Measurements from ENCODE around the gene SP140L.
"Not testable (repeated sequence)": the region's sequence is repeated elsewhere in the genome, so short reads cannot be mapped to it uniquely, and the experiment has no call there.

SP140L gene

DNA sequence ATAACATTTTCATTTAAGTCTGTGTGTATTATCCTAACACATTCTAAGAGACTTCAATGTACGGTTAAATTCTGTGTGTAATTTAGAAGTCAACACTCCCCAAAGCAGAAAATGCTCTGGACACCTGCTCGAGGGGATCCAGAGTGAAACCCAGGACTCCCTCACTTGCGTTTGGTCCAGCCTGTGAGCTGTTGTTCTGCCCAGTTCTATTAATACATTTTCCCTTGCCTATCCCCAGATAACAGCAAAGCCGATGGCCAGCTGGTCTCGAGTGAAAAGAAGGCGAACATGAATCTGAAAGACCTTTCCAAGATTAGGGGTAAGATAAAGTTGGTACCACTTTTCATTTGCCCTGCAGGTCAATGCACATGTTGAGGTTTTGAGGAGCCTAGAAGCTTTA, 58.0 kb downstream of the SP140L start:
- no peak for DNase-seq

DNA sequence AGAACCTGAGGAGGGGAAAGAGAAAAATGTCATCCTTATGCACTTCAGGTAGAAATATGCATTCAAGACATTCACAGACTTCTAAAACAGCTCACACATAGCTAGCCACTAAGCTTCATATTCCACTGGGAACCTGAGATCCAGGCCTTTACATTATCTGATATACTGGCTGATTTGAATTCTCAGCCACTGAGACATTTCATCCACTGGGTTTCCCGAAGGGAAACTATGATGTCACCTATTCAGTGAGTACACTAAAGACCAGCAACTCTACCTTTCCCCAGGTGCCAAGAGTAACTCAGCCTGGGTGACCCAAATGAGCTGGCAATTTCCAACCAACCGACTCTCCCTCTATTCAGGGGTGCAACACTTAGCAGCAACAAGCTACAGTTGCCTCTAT, 67.3 kb downstream of the SP140L start:
- DNase-seq: no peak

DNA sequence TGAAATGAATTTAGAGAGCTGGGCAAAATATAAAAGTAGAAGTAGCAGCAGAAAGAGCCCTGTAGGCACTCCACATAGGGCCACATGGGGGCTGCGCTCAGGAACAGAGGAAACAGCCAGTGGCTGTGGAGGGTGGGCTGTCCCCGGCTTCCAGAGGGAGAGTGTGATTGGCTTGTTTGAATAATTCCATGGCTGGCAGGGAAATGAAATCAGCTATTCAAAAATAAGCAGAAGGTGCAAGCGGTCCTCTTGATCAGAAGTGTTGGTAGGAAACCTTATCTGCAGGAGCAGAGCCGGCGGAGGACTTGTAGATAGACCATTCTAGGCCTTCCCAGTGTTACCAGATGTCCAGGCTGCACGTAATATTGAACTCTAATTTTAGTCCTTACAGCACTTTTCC, 71.7 kb downstream of the SP140L start:
- DNase-seq: not testable (repeated sequence)

DNA sequence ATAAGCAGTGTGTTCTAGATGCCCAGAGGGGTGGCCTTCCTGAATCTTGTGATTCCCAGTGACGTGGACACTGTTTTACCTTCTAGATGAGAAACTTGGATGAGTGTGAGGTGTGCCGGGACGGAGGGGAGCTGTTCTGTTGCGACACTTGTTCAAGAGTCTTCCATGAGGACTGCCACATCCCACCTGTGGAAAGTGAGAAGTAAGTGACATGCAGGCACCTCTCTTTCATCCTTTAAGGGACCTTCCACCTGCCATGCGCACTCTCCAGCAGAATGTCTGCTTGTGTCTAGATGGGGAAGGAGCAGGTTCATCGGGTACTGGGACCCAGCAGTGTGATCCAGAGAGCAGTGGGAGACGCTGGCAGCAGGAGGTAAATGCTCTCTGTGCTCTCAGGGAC, 73.0 kb downstream of the SP140L start:
- no peak for DNase-seq

DNA sequence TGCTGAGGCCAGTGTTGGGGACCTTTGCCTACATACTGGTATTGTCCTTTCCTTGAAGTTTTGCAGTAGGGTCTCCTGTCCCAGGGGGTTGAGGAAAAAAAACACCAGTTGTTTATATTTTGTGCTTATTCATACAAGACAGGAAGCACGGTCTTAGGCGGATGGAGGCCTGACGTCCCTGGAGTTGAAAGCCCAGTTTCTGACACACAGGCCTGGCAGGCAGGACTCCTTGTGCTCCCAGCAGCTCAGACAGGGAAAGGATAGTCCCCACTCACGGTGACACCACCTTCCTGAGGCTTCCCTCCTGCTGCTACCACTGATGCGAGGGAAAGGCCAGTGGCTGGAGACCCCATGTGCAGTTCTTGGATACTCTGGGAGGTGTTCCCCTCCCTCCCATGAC, 73.5 kb downstream of the SP140L start:
- no peak for DNase-seq

DNA sequence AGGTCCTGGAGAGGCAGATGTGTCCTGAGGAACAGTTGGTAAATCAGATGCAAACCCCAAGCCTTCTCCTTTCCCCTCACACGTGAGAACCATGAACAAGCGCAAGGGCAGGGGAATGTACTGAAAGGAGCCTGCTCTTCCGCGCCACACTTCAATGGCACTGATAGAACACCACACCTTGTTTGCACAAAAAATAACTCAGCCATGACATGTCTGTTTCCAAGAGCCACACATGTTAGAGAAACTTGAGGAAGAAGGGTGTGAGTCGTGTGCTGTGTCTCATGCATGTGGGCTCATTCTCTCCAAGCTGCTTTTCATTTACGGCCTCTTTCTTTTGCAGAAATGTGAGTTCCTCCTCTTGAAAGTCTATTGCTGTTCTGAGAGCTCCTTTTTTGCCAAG, 74.0 kb downstream of the SP140L start:
- DNase-seq: not testable (repeated sequence)

DNA sequence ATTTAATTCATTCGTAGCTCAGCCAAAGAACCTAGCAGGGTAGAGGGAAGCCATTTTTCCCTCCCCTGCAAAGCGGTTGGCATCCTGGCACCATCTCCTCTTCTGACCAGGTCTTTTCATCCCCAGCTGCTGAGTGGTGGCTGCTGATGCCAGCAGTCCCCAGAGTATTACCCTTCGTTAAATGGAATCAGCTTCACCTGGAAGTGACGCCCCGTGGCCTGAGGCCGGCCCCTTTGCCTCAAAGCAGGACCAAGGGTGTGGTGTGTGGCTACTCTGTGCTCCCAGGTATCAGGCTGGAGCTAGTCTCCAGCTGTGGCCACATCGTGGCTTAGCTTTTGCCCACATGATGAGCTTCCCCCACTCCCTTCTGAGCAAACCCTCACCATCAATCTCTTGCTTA, 76.8 kb downstream of the SP140L start:
- DNase-seq: no peak

DNA sequence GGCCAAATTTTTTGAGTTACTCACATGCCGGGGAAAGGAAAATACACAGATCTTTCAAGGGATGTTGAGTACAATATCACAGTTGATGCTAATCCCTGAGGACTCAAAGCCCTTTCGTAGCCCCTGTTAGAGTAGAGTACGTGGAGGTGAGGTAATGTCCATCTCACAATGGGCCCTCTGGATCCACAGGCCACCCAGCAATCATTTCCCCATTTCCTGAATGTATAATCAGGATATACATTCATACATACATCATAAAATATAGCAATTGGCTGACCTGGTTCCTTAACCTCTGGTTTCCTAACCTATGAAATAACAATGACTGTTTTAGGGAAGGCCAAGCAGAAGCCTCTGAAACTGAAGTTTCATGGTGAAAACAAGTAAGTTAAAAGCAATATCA, 78.8 kb downstream of the SP140L start:
- no peak for DNase-seq

DNA sequence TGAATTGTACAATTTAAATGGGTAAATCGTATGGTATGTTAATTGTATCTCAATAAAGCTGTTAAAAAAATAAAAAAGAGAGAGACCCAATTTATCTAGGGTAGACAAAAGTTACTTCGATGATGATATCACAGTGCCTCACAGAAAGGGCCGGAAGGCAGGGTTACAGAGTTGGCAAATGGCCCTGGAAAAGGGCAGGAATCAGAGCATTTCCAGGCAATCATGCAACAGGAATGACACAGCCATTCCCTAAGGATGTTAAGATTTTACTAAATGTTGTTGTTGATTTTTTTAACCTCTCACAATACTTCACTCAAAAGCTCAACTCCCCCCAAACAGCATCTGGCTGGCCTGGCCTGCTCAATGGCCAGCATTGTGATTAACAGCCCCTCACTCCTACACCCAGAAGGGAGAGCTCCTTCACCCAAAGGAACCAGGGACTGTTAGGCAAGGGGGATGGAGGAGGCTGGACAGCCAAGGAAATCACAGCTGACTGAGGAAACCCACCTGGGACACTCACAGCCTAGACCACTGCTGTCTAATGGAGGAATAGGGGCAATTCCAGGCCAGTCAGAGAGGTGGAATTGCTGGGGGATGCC, 81.3 kb downstream of the SP140L start:
- DNase-seq: no peak

DNA sequence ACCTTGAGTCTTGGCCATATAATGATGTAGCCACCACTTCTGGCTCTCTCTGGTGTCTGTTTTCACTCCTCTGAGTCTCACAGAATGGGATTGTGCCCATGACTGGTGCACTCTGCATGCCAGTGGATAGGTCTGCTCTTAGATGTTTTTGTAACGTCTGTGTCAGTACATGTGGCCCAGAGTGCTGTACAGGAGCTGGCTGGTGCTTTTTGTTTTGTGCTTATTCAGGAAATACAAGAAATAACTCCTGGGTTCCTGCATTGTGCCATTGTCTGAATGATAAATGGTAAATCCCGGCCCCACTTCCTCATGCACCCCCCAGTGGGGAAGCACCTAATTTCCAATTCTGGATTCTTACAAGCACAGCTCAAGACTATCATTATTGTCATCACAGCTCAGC, 82.3 kb downstream of the SP140L start:
- not testable (repeated sequence) for DNase-seq

DNA sequence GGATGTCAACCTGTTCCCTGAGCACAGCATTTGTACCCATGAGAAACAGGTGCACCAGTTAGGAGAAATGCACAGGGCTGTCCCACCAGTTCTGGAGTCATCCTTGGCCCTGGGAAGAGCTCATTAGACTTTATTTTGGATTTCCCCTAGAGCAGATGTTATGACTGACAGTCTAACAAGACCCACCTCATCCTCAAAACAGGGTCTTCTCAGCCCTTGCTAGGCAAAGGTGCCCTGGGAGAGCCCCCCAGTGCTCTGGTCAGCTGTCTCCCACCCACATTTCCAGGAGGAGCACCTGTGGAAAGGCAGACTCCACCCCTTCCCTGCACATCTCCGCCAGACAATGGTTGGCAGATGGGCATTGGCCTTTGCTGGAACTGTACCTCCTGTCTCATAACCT, 83.3 kb downstream of the SP140L start:
- no peak for DNase-seq

DNA sequence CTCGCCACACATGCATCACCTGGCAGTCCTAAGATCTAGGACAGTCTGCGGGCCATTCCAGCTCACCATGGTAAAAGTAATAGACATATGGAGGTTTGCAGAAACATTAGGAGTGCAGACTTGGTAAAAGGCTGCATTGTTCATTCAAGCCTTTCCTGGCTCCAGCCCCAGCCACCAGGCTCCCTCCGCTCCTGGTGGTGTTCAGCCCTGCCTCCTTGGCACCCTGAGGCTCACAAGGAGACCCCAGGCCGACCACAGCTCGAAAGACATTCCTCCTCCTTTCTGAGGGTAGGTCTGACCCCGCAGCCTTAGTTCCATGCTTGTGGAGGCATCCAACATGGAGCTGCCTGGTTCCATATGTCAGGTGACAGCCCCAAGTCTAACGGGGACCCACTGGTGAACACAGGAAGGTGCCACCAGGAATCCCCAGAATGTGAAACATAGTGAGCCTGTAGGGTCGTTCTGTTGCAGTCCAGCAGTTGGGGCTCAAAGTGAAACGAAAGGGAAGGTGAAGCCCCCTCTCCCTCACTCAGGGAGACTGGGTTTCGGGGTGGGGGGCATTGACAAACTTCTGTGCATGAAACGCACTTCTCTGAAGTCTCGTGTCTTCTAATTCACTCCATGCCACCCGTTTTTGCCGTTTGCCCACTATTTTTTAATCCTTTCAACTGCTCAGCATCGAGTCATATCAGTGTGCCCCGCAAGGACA, 84.0 kb downstream of the SP140L start:
- DNase-seq: peak; percentile 25

DNA sequence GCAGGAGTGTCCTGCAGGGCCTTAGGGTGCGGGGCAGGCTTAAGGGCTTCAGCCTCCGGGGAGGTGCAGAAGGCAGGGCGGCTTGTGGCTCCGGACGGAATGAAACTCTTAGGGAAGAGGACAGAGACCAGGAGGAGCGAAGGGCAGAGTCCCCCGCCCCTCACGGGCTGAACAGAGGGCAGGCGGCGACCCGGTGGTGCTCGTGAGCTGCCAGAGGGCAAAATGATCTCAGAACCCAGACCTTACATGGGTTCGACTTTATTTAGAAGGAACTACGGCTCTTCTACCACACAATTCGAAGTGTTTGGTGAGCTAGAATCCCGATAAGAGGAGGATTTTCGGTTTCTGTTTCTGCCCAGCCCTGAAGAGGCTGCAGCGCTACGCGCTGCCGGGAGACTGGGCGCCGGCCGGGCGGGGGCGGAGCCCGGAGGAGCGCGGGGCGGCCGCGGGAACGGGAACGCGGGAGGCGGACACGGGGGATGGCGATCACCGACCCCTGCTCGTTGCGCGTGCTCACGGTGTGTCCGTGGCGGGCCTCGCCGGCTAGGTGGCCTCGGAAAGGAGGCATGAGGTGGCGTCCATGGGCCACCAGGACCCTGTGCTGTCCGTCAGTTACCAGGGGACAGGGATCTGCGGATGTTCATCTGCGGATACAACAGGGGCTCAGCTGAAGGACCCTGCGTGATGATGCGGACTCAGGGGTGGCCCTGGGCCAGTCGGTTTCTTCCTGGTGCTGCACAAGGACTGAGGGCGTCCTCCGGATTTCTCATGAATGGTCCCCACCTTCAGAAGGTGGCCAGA, 84.8 kb downstream of the SP140L start:
- DNase-seq: peak; percentile 67

DNA sequence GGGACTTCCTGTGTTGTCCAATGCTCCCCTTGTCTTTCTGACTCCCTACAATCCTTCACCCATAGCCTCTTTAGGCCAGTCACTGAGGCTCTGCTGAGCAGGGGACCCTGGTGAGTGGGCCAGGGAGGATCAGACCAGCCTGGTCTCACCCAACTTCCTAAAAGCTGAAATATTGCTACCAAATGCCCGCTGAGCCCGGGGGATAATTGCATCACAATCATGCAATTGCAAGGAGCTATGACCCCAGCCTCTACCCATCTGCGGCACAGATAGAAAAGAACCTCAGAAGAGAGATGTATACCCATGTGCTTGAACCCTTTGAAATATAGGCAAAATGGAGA, 85.3 kb downstream of the SP140L start:
- no peak for DNase-seq

DNA sequence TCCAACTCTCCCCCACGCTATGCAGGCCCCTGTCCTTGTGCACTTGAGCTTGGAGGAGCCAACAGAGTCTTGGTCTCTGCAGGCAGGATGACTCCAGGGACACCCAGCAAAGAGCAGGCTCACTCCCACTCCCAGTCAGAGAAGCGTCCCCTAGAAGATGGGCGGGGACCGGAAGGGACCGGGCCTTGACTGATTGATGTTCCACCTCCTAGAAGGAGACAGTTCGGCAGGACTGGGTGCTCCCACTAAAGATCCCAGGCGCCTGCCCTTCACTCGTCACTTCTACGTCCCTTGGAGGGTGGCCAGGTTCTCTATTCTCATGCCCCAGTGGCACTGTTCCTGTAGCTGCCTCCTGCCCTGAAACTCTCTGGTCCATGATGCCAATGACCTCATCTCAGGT, 85.9 kb downstream of the SP140L start:
- DNase-seq: no peak

DNA sequence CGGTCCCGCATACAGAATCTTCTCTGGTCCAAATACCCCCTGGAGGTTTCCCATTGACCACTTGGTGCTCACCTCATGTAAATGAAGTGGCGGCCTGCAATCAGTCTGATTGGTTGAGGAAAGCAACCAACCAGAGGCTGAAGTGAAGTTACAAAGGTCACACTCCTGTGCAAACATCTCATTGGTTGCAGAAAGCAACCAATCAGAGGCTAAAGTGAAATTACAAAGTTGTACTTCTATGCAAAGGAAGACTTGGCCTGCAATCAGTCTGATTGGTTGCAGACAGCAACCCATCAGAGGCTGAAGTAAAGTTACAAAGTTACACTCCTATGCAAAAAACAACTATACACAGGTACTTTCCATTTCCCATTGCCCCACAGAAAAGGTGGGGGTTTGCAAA, 86.5 kb downstream of the SP140L start:
- DNase-seq: no peak

DNA sequence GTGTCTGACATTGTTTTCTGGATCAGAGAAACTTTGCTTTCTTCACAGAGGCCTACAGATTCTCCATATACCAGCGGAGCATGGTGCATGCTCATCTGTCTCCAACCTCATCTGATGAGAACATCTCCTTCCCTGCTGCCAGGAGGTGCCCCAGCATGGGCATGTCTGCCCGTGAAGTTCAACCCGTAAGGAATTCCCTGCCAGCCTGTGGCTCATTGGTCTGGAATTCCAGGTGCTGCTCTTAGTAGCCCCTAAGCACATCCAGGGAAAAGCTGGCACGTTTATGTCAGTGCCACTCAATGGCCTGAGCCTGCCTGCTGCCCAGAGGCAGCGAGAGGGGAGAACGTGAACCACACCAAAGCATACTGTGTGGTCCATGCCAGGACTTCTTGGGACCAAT, 87.3 kb downstream of the SP140L start:
- no peak for DNase-seq

DNA sequence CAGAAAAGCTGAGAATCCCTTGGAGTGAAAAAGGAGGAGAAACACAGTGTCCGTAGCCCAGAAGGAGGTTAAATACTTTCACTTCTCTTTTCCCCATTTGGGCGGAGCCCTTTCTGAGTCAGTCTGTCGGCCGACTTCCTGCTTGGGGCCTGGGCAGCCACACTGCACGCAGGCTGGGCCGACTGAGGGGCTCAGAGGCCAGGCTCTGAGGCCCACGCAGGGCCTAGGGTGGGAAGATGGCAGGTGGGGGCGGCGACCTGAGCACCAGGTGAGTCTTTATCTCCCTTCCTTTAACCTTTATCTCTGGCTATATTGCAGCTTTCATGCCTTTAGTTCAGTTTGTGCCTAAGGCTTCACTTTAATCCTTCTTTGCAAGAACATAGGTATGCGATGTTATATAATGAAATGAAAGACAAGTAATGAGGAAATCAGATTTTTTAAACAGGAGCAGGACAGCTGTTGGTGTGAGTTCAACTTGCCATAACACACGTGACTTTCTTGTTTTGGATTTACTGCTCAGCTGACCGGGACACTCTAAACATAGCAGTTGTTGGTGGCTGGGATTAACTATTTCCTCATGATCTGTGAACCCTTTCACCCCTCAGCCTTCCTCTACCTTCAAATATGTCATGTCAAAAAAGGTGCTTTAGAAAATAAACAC, 89.2 kb downstream of the SP140L start, which contains the start of gene SP100:
Gene SP100, plus strand, starts transcription at position 141 of the 661 bp plus-strand sequence. Its CDS starts 96 bp downstream, at position 237.
- DNase-seq: peak; percentile 82

DNA sequence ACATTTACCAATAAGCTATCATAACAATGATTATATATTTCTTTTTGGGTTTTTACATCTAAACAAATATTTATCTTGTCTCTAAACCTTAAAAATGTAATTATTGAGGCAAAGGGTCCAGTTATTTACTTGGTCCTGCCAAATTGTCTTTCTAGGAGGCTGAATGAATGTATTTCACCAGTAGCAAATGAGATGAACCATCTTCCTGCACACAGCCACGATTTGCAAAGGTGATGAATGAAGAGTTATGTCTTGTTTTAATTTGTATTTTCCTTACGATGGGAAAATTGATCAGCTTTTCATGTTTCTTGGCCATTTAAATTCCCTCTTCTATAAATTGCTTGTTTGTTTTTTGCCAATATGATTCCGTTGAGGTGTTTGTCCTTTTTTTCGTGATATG, 90.4 kb downstream of the SP140L start:
- no peak for DNase-seq

DNA sequence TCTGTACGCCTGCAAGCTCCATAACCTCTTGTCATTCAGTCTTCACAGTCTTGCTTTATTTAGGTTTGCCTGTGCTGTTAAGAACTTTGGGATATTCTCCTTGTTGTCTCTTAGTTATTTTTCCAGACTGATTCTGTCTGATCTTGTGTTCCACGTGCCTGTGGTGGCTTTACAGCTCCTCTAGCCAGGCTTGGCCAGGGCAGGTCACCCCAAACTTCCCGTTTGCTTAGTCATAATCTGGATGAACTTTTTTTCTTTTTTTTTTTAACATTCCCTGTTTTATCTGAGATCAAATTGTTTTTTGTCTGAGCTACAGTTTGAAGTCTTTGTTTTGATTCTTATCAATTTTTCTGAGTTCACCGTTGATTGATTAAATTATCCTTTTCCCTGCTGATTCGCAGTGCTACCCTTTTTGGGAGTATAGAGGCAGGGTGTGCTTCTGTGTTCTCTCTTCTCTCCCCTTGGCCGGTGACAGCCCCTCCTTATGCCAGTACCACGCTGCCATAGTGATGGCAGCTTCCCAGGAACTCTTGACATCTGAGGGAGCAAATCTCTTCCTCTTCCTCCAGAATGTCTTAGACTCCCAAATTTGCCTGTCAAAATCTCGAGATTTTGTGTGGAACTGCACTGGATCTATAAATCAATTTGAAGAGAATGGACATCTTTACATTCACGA, 91.5 kb downstream of the SP140L start:
- no peak for DNase-seq

DNA sequence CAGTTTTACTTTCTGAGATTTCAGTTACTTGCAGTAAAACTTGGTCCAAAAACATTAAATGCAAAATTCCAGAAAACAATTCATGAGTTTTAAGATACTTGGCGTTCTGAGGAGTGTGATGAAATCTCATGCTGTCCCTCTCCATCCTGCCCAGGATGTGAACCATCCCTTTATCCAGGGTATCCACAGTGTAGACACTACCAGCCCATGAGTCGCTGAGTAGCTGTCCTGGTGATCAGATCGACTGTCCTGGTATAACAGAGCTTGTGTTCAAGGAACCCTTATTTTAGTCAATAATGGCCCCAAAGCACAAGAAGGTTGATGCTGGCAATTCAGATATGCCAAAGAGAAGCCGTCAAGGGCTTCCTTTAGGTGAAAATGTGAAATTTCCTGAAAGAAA, 92.2 kb downstream of the SP140L start:
- DNase-seq: no peak

DNA sequence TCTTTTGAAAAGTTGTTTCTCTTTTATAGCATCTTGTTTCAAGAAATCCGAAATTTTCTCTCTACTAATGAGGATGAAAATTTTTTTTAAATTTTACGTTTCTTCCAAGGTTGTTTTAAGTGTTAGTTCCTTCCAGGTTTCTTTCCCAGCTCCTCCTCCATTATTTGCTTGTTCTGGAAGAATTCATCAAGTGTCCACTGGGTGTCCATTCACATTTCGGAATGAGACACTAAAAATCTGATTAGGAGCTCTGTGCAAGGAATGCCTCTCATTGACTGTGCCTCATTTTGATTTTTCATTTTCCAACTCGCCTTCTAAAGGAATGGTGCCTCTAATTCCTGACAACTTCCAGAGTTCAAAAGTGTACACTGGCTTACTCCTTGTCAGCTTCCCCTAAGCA, 95.2 kb downstream of the SP140L start:
- DNase-seq: no peak

DNA sequence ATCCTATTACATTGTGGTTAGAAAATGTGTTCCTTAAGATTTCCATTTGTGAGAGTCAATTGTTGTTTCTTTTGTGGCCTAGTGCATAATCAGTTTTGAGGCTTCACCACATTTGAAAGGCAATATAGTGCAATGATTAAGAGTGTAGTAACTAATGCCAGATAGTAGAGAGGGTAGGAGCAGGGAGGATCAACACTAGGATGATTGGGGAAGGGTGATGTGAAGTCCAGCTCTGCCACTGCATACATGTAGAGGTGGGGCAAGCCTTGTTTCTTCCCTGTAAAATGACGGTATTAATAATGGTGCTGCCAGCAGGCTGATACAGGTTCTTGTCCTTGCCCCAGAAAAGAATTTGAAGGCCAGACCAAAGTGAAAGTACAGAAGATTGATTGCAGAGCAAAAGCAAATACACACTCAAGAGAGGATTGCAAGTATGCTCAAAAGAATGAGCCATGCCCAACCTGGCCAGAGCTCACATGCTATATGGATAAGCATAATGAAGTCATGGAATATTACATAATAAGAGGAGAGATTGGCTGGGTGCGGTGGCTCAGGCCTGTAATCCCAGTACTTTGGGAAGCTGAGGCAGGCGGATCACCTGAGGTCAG, 97.0 kb downstream of the SP140L start:
- DNase-seq: no peak

Data from CD4-positive, alpha-beta T cell treated with Interleukin-17A for 4 hours (primary cell).